ENCODE results near the gene KCND3.

The KCND3 gene

DNA sequence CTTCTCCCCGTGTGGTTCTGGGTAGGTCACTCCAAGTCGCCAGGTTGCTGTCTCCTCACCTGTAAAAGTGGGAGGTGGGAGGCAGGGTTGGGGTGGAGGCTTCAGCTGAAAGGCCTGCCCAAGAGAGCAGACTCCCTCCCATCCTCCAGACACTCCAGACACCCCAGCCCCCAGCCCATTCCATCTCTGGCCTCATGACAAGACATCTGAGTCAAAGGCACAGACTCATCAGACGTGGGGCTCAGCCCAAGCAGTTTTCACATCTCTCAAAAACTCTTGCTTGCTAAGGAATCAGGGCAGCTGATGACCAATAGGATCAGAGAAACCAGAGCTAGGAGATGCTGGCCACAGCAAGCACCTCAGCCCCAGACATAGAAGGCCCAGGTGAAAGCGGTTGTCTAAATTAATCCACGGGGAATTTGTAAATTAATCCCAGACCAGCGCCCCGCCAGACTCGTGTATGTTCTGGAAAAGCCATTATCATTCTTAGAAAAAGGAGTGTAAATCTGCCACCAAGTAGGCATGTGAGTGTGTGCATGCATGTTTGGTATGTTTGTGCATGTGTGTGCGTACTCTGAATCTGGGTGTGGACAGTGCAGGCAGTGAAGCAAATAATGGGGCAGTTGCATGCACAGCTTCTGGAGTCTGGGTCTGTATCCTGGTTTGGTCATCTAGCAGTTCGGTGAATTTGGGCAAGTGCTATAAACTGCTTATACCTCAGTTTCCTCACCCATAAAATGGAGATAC, 55.2 kb downstream of the KCND3 start:
- H3K27ac ChIP-seq (ENCODE audit: extremely low read depth, low read depth, low read length) = no peak overlapping the region

DNA sequence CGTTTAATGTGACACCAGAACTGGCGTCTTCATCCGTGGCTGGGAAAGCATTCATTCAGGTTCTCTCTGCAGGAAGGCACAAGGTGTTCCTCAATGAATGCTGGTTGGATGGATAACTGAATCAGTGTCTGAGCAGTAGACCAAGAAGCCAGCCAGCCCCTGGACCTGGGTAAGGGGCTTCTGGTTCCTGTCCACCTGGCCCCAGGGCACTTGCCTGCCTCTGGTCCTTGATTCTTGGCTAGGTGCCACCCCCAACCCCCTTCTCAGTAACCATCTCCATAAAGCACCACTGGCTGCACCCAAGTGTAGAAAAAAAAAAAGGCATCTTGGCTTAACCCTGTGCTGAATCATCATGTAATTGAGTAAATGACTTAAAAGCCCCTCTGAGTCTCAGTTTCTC, 59.1 kb downstream of the KCND3 start:
- H3K9me3 ChIP-seq (ENCODE audit: control insufficient read depth, insufficient read depth, low read depth, low read length) = no peaks in the 10 kb centered on the region
- TF ChIP-seq ZNF211 (tag by site-specific recombination; IDR thresholded peaks at IDR 0.05; ENCODE audit: low read depth) (no peak), MZF1 (tag by site-specific recombination; IDR thresholded peaks at IDR 0.05; ENCODE audit: borderline replicate concordance) (no peak), ZNF354C (tag by site-specific recombination; IDR thresholded peaks at IDR 0.05; ENCODE audit: borderline replicate concordance, low read depth) (no peak), ZNF341 (tag by site-specific recombination; IDR thresholded peaks at IDR 0.05; ENCODE audit: low read depth) (no peak), ZNF37A (tag by site-specific recombination; IDR thresholded peaks at IDR 0.05) (no peak), SP2 (tag by site-specific recombination; IDR thresholded peaks at IDR 0.05) (no peak), ZBTB17 (tag by site-specific recombination; IDR thresholded peaks at IDR 0.05) (no peak), KLF10 (tag by site-specific recombination; IDR thresholded peaks at IDR 0.05) (no peak), ZNF335 (tag by site-specific recombination; conservative IDR thresholded peaks at IDR 0.05) (no peak), ZBTB20 (tag by site-specific recombination; IDR thresholded peaks at IDR 0.05) (no peak), ZNF521 (tag by site-specific recombination; IDR thresholded peaks at IDR 0.05) (no peak)
- TF ChIP-seq, protein P1, sequence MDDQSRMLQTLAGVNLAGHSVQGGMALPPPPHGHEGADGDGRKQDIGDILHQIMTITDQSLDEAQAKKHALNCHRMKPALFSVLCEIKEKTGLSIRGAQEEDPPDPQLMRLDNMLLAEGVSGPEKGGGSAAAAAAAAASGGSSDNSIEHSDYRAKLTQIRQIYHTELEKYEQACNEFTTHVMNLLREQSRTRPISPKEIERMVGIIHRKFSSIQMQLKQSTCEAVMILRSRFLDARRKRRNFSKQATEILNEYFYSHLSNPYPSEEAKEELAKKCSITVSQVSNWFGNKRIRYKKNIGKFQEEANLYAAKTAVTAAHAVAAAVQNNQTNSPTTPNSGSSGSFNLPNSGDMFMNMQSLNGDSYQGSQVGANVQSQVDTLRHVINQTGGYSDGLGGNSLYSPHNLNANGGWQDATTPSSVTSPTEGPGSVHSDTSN (CRISPR knock-in tag; IDR thresholded peaks at IDR 0.05) = no peak
- ChIA-PET POLR2A (no interaction called here), CTCF (no interaction called here)
- no peaks in the 10 kb centered on the region for H3K4me1 ChIP-seq (ENCODE audit: control insufficient read depth, insufficient read depth, low read length)
- no peak overlapping the region for H3K27ac ChIP-seq (ENCODE audit: extremely low read depth, low read depth, low read length)
- no peaks in the 10 kb centered on the region for H3K36me3 ChIP-seq (ENCODE audit: control insufficient read depth in 2 of 2, insufficient read depth in 1 of 2, low read length in 2 of 2)
- no peak overlapping the region for H3K4me3 ChIP-seq (ENCODE audit: low read depth, low read length)

More for the DNA sequence above, 55.2 kb downstream of the KCND3 start:
- Histone ChIP-seq H3K36me3 (ENCODE audit: control insufficient read depth in 2 of 2, insufficient read depth in 1 of 2, low read length in 2 of 2) (no peaks in the 10 kb centered on the region), H3K9me3 (ENCODE audit: control insufficient read depth, insufficient read depth, low read depth, low read length) (no peaks in the 10 kb centered on the region), H3K4me1 (ENCODE audit: control insufficient read depth, insufficient read depth, low read length) (no peaks in the 10 kb centered on the region), H3K4me3 (ENCODE audit: low read depth, low read length) (no peak overlapping the region)
- TF ChIP-seq SCRT1 (tag by site-specific recombination; IDR thresholded peaks at IDR 0.05; ENCODE audit: borderline replicate concordance) (no peak), ZNF837 (tag by site-specific recombination; IDR thresholded peaks at IDR 0.05) (no peak), ZNF23 (tag by site-specific recombination; IDR thresholded peaks at IDR 0.05; ENCODE audit: borderline replicate concordance) (no peak), ZNF585B (tag by site-specific recombination; IDR thresholded peaks at IDR 0.05) (no peak), ZNF324 (tag by site-specific recombination; IDR thresholded peaks at IDR 0.05) (no peak), ZFP3 (tag by site-specific recombination; IDR thresholded peaks at IDR 0.05; ENCODE audit: low read depth) (no peak), ZNF600 (tag by site-specific recombination; IDR thresholded peaks at IDR 0.05) (no peak), ZBTB8A (tag by site-specific recombination; IDR thresholded peaks at IDR 0.05) (no peak), ZNF76 (tag by site-specific recombination; IDR thresholded peaks at IDR 0.05; ENCODE audit: borderline replicate concordance, low read depth) (no peak), ZNF433 (tag by site-specific recombination; IDR thresholded peaks at IDR 0.05; ENCODE audit: low read depth) (no peak), ZNF140 (tag by site-specific recombination; IDR thresholded peaks at IDR 0.05) (no peak), MEIS1 (CRISPR knock-in tag; IDR thresholded peaks at IDR 0.05; ENCODE audit: borderline replicate concordance) (no peak), ZNF174 (tag by site-specific recombination; IDR thresholded peaks at IDR 0.05) (no peak)
- TF ChIP-seq, protein P2, sequence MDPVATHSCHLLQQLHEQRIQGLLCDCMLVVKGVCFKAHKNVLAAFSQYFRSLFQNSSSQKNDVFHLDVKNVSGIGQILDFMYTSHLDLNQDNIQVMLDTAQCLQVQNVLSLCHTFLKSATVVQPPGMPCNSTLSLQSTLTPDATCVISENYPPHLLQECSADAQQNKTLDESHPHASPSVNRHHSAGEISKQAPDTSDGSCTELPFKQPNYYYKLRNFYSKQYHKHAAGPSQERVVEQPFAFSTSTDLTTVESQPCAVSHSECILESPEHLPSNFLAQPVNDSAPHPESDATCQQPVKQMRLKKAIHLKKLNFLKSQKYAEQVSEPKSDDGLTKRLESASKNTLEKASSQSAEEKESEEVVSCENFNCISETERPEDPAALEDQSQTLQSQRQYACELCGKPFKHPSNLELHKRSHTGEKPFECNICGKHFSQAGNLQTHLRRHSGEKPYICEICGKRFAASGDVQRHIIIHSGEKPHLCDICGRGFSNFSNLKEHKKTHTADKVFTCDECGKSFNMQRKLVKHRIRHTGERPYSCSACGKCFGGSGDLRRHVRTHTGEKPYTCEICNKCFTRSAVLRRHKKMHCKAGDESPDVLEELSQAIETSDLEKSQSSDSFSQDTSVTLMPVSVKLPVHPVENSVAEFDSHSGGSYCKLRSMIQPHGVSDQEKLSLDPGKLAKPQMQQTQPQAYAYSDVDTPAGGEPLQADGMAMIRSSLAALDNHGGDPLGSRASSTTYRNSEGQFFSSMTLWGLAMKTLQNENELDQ (tag by site-specific recombination; IDR thresholded peaks at IDR 0.05; ENCODE audit: low read depth) = no peak
- TF ChIP-seq, protein P3, sequence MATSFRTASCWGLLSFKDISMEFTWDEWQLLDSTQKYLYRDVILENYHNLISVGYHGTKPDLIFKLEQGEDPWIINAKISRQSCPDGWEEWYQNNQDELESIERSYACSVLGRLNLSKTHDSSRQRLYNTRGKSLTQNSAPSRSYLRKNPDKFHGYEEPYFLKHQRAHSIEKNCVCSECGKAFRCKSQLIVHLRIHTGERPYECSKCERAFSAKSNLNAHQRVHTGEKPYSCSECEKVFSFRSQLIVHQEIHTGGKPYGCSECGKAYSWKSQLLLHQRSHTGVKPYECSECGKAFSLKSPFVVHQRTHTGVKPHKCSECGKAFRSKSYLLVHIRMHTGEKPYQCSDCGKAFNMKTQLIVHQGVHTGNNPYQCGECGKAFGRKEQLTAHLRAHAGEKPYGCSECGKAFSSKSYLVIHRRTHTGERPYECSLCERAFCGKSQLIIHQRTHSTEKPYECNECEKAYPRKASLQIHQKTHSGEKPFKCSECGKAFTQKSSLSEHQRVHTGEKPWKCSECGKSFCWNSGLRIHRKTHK (tag by site-specific recombination; IDR thresholded peaks at IDR 0.05) = no peak
- CTCF ChIA-PET = no interaction called here
- POLR2A ChIA-PET = no interaction called here
